ENCODE data around the gene RAB6B.

RAB6B gene

GRCh38 chr3:133926736-133927539, 31.3 kb upstream of the RAB6B start:
- TF ChIP-seq SPI1 (IDR thresholded peaks at IDR 0.05; ENCODE audit: borderline replicate concordance, low read depth) (no peak), GABPA (IDR thresholded peaks at IDR 0.05; ENCODE audit: low read depth) (no peak), CTCF (IDR thresholded peaks at IDR 0.05; ENCODE audit: insufficient read depth, low read length) (no peak), REST (IDR thresholded peaks at IDR 0.05; ENCODE audit: insufficient replicate concordance, low read depth) (no peak), POLR2AphosphoS5 (IDR thresholded peaks at IDR 0.05; ENCODE audit: low read depth) (no peak)
- Histone ChIP-seq H3K4me3 (replicated peaks; ENCODE audit: insufficient read depth, low read length) (no peak overlapping the region), H3K27me3 (ENCODE audit: insufficient read depth, poor library complexity, severe bottlenecking) (no peaks in the 10 kb centered on the region), H3K27ac (replicated peaks) (no peak overlapping the region)
- no peak for DNase-seq (ENCODE audit: low read depth in 1 of 2, low spot score in 1 of 2)

- TF ChIP-seq POLR2AphosphoS5 (IDR thresholded peaks at IDR 0.05; ENCODE audit: low read depth) = no peak
- TF ChIP-seq REST (IDR thresholded peaks at IDR 0.05; ENCODE audit: insufficient replicate concordance, low read depth) = no peak
- no peak for TF ChIP-seq CTCF (IDR thresholded peaks at IDR 0.05; ENCODE audit: insufficient read depth, low read length)
- no peak for TF ChIP-seq SPI1 (IDR thresholded peaks at IDR 0.05; ENCODE audit: borderline replicate concordance, low read depth)
- TF ChIP-seq GABPA (IDR thresholded peaks at IDR 0.05; ENCODE audit: low read depth) = no peak
- H3K27ac ChIP-seq (replicated peaks) = no peak overlapping the region
- no peak overlapping the region for H3K4me3 ChIP-seq (replicated peaks; ENCODE audit: insufficient read depth, low read length)
- no peaks in the 10 kb centered on the region for H3K27me3 ChIP-seq (ENCODE audit: insufficient read depth, poor library complexity, severe bottlenecking)
- DNase-seq (ENCODE audit: low read depth in 1 of 2, low spot score in 1 of 2) = no peak
Measured at GRCh38 chr3:133925960-133926735, 30.5 kb upstream of the RAB6B start.

GRCh38 chr3:133924041-133924440, 28.4 kb upstream of the RAB6B start:
- TF ChIP-seq CTCF (IDR thresholded peaks at IDR 0.05; ENCODE audit: insufficient read depth, low read length) = no peak
- TF ChIP-seq GABPA (IDR thresholded peaks at IDR 0.05; ENCODE audit: low read depth) = no peak
- TF ChIP-seq SPI1 (IDR thresholded peaks at IDR 0.05; ENCODE audit: borderline replicate concordance, low read depth) = no peak
- TF ChIP-seq POLR2AphosphoS5 (IDR thresholded peaks at IDR 0.05; ENCODE audit: low read depth) = no peak
- no peak for TF ChIP-seq REST (IDR thresholded peaks at IDR 0.05; ENCODE audit: insufficient replicate concordance, low read depth)
- no peak for DNase-seq (ENCODE audit: low read depth in 1 of 2, low spot score in 1 of 2)
- H3K4me3 ChIP-seq (replicated peaks; ENCODE audit: insufficient read depth, low read length) = no peak overlapping the region
- H3K27ac ChIP-seq (replicated peaks) = no peak overlapping the region
- H3K27me3 ChIP-seq (ENCODE audit: insufficient read depth, poor library complexity, severe bottlenecking) = no peaks in the 10 kb centered on the region

Data from HL-60 (cell line).